Thoracic aorta (tissue), 2 donors: ENCODE measurements around the gene SFI1. TPM values are rescaled to one million over a fixed set of nuclear protein-coding genes. Genes with fewer than 3 reads are reported as not detected.
A peak's percentile ranks its signal among the peaks of the same experiment; 100 is the strongest.
"Not testable (repeated sequence)": the region's sequence is repeated elsewhere in the genome, so short reads cannot be mapped to it uniquely, and the experiment has no call there.

Experiments
- ATAC-seq: fragments of 150-250 bp; one replicate; pipeline ENCODE4 v1.8.0; 2017; ENCODE audit warnings: low read depth; ENCODE audit not compliant: insufficient number of reproducible peaks, low FRiP score
- DNase-seq: peaks from one replicate; pipeline ENCODE4 v3.0.0-alpha.2; 2020; ENCODE audit warnings: low spot score
- H3K27ac ChIP-seq, 2 donors: fragments of 200-600 bp; sonication (generic); 1 replicate in 1 of 2; 2 replicates in 1 of 2; pipeline ENCODE4 v1.5.1; 2016; ENCODE audit warnings: mild to moderate bottlenecking in 2 of 2, moderate library complexity in 2 of 2
- H3K27me3 ChIP-seq: fragments of 200-600 bp; sonication (generic); replicated peaks from 2 replicates; pipeline ENCODE4 v1.6.0; 2016; ENCODE audit warnings: mild to moderate bottlenecking; ENCODE audit not compliant: insufficient read depth
- H3K36me3 ChIP-seq: fragments of 200-600 bp; sonication (generic); one replicate; pipeline ENCODE4 v1.5.1; 2016
- H3K4me1 ChIP-seq, 2 donors: fragments of 200-600 bp; sonication (generic); 1 replicate in 1 of 2; 2 replicates in 1 of 2; pipeline versions ENCODE4 v1.5.1 to v1.6.0; 2016; ENCODE audit warnings: low read depth in 2 of 2, mild to moderate bottlenecking in 1 of 2; ENCODE audit not compliant: control insufficient read depth in 1 of 2
- H3K4me3 ChIP-seq: fragments of 200-600 bp; sonication (generic); 2 replicates; pipeline ENCODE4 v1.5.1; 2016; ENCODE audit warnings: mild to moderate bottlenecking
- H3K9me3 ChIP-seq: fragments of 200-600 bp; sonication (generic); 2 replicates; pipeline ENCODE4 v1.5.1; 2016
- total RNA-seq, 2 donors: library from RNA; depleted of rRNA; stranded (reverse); fragments of >200 nt; gene quantifications; one replicate each; pipeline versions ENCODE4 v1.1.0 to v1.2.3, GENCODE V29; 2016
- TF ChIP-seq, protein P1 (sequence below): fragments of 200-600 bp; sonication (generic); IDR thresholded peaks from one replicate; pipeline ENCODE4 v1.5.1; 2019; ENCODE audit warnings: antibody characterized with exemption

Gene SFI1
- total RNA-seq, 2 donors from 2014 or later: 25.0 to 59.9 TPM

DNA sequence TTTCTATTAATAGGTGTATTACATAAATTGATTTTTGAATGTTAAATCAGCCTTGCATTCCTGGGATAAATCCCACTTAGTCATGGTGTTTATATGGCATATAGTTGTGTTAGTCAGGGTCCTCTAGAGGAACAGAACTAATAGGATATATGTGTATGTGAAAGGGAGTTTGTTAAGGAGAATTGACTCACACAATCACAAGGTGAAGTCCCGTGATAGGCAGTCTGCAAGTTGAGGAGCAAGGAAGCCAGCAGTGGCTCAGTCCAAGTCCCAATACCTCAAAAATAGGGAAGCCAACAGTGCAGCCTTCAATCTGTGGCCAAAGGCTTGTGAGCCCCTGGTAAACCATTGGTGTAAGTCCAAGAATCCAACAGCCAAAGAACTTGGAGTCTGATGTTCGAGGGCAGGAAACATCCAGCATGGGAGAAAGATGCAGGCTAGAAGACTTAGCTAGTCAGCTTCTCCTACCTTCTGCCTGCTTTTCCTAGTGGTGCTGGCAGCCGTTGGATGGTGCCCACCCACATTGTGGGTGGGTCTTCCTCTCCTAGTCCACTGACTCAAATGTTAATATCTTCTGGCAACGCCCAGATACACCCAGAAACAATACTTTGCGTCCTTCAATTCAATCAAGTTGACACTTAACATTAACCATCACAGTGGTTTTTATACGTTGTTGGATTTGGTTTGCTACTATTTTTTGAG, 12.9 kb downstream of the SFI1 start:
- no peak overlapping the region for H3K4me3 ChIP-seq
- no peak for ATAC-seq
- no peaks in the 10 kb centered on the region for H3K4me1 ChIP-seq
- TF ChIP-seq, protein P1, sequence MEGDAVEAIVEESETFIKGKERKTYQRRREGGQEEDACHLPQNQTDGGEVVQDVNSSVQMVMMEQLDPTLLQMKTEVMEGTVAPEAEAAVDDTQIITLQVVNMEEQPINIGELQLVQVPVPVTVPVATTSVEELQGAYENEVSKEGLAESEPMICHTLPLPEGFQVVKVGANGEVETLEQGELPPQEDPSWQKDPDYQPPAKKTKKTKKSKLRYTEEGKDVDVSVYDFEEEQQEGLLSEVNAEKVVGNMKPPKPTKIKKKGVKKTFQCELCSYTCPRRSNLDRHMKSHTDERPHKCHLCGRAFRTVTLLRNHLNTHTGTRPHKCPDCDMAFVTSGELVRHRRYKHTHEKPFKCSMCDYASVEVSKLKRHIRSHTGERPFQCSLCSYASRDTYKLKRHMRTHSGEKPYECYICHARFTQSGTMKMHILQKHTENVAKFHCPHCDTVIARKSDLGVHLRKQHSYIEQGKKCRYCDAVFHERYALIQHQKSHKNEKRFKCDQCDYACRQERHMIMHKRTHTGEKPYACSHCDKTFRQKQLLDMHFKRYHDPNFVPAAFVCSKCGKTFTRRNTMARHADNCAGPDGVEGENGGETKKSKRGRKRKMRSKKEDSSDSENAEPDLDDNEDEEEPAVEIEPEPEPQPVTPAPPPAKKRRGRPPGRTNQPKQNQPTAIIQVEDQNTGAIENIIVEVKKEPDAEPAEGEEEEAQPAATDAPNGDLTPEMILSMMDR: no peak
- no peaks in the 10 kb centered on the region for H3K27me3 ChIP-seq
- no peak for DNase-seq
- no peaks in the 10 kb centered on the region for H3K9me3 ChIP-seq
- H3K36me3 ChIP-seq: no peaks in the 10 kb centered on the region
- H3K27ac ChIP-seq: no peak overlapping the region

DNA sequence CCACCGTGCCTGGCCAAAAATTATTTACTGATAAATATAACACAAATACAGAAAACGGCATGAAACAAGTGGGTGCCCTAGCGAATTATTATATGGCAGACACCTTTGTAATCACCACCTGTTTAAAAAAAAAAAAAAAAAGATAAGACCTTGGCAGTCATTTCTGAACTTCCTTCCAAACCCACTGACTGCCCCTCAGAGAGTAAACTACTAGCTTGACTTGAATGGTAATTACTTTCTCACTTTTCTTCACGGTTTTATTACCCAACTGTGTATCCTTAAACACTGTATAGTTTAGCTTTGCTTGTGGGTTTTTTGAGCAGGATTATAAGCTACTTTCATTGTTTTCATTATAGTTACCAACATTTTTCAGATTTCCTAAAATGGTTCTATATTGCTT, 23.7 kb downstream of the SFI1 start:
- TF ChIP-seq, protein P1: no peak
- ATAC-seq (no peak), DNase-seq (no peak)
- no peaks in the 10 kb centered on the region for H3K9me3 ChIP-seq
- H3K27ac ChIP-seq: no peak overlapping the region
- H3K4me1 ChIP-seq: no peaks in the 10 kb centered on the region
- H3K27me3 ChIP-seq: no peaks in the 10 kb centered on the region
- no peaks in the 10 kb centered on the region for H3K36me3 ChIP-seq
- no peak overlapping the region for H3K4me3 ChIP-seq

DNA sequence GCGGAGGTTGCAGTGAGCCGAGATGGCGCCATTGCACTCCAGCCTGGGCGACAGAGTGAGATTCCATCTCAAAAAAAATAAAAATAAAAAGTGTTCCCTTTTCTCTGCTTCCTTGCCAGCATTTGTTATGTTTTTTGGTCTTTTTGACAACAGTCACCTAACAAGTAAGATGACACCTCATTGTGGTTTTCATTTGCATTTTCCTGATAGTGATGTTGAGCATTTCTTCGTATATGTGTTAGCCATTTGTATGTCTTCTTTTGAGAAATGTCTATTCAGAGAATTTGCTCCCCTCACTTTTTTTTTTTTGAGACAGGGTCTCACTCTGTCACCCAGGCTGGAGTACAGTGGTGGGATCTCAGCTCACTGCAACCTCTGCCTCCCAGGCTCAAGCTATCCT, 27.8 kb downstream of the SFI1 start:
- not testable (repeated sequence) for H3K9me3 ChIP-seq, ATAC-seq, H3K4me3 ChIP-seq, H3K4me1 ChIP-seq, DNase-seq, H3K36me3 ChIP-seq, H3K27ac ChIP-seq, H3K27me3 ChIP-seq

DNA sequence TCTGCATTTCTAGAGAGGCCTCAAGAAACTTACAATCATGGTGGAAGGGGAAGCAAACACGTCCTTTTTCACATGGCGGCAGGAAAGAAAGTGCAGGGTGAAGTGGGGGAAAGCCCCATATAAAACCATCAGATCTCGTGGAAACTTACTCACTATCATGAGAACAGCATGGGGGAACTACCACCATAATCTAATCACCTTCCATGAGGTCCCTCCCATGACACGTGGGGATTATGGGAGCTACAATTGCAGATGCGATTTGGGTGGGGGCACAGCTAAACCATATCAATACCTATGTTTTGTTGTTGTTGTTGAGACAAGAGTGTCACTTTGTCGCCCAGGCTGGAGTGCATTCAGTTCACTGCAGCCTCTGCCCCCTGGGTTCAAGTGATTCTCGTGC, 29.9 kb downstream of the SFI1 start:
- no peak overlapping the region for H3K4me3 ChIP-seq
- H3K27ac ChIP-seq: no peak overlapping the region
- H3K9me3 ChIP-seq: no peaks in the 10 kb centered on the region
- peaks cover 3 to 11% of the 10 kb centered on the region in 2 donors for H3K4me1 ChIP-seq
- ATAC-seq (no peak), DNase-seq (no peak)
- no peaks in the 10 kb centered on the region for H3K27me3 ChIP-seq
- H3K36me3 ChIP-seq: no peaks in the 10 kb centered on the region
- TF ChIP-seq, protein P1: no peak

DNA sequence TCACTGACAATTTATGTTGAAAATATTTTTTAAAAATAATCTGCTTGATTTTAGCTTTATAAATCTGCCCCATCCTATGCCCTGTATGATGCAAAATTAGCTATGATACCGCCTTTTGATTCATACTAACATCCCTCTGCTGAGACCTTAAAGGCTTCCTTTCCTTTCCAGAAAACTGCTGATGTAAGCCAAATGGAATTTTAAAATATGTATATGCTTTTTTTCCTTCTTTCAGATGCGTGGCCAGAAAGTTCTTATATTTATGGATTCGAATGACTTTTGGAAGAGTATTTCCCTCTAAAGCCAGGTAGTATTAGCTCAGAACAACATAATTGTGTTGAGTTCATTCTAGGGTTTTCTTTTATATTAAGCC, 34.5 kb downstream of the SFI1 start:
- peak overlapping the region; percentile 54 to 67 for H3K27ac ChIP-seq
- no peak for ATAC-seq

More for the DNA sequence above, 34.5 kb downstream of the SFI1 start:
- no peak for DNase-seq
- Histone ChIP-seq H3K27me3 (no peaks in the 10 kb centered on the region), H3K9me3 (no peaks in the 10 kb centered on the region), H3K4me3 (peak overlapping the region; percentile 13), H3K36me3 (no peaks in the 10 kb centered on the region), H3K4me1 (peaks cover 3 to 14% of the 10 kb centered on the region in 2 donors)
- TF ChIP-seq, protein P1: no peak
